NT2/D1 (cell line): ENCODE results near the gene PPA1.

Source experiments
- SUZ12 ChIP-seq: IDR thresholded peaks from 2 replicates; pipeline ENCODE4 v1.6.1; 2011; ENCODE audit not compliant: insufficient read length, insufficient read depth; ENCODE audit errors: extremely low read depth
- YY1 ChIP-seq: IDR thresholded peaks from 2 replicates; pipeline ENCODE4 v1.6.1; 2011; ENCODE audit not compliant: insufficient read length, insufficient read depth
- ZNF274 ChIP-seq: IDR thresholded peaks from 2 replicates; pipeline ENCODE4 v1.6.1; 2011; ENCODE audit warnings: mild to moderate bottlenecking, low read depth, low read length

- TF ChIP-seq ZNF274 (no peak), SUZ12 (no peak), YY1 (no peak)
These were observed 39.0 kb upstream of the PPA1 start for GRCh38 chr10:70271996-70272924.
